Hepatocyte (in vitro differentiated cells): ENCODE data around the gene FYN.

ENCODE experiments used
- EZH2 ChIP-seq: fragments of 200-600 bp; sonication (generic); IDR thresholded peaks from 2 replicates; pipeline ENCODE4 v1.6.1; 2016; ENCODE audit warnings: antibody characterized with exemption, mild to moderate bottlenecking, borderline replicate concordance
- EZH2phosphoT487 ChIP-seq: fragments of 200-600 bp; sonication (generic); IDR thresholded peaks from one replicate; pipeline ENCODE4 v1.6.1; 2018; ENCODE audit warnings: antibody characterized with exemption, mild to moderate bottlenecking, low read depth, moderate library complexity; ENCODE audit not compliant: unreplicated experiment, severe bottlenecking
- TF ChIP-seq, protein P1 (sequence below): fragments of 200-600 bp; sonication (generic); IDR thresholded peaks from 2 replicates; pipeline ENCODE4 v1.5.1; 2016; ENCODE audit warnings: antibody characterized with exemption, mild to moderate bottlenecking; ENCODE audit not compliant: poor library complexity

DNA sequence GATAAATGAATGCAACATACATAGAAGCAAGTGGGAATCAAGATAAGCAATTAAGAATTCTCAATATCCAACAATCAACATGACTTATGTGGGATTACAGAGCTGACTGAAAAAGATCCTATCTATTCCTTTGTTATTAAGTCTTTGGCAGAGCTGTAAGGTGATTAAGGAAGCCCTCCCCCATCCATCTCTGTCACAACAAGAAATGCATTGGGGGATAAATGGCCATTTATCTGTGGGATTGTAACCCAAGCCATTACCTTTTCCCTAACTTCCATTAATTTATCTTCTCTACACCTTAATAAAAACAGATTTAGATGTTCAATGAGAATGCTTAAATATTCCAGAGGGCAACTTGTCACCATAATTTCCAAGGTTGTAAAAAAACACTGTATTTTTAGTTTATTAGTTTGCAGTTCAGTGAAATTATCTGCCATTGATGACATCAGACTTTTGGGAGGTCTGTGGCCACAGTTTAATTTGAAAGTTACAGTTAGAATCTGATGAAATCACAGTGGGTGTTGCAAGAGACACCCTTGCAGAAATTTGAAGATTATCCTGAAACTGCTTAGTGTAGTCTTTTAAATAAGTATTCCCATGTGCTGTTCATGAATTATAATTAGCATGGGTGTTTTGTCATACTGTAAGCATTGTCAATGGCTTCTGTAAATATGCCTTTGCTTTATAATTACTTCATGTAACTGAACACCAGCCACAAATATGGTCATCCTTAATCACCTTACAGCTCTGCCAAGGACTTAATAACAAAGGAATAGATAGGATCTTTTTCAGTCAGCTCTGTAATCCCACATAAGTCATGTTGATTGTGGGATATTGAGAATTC lies 49.4 kb upstream of the FYN start:
- TF ChIP-seq, protein P1, sequence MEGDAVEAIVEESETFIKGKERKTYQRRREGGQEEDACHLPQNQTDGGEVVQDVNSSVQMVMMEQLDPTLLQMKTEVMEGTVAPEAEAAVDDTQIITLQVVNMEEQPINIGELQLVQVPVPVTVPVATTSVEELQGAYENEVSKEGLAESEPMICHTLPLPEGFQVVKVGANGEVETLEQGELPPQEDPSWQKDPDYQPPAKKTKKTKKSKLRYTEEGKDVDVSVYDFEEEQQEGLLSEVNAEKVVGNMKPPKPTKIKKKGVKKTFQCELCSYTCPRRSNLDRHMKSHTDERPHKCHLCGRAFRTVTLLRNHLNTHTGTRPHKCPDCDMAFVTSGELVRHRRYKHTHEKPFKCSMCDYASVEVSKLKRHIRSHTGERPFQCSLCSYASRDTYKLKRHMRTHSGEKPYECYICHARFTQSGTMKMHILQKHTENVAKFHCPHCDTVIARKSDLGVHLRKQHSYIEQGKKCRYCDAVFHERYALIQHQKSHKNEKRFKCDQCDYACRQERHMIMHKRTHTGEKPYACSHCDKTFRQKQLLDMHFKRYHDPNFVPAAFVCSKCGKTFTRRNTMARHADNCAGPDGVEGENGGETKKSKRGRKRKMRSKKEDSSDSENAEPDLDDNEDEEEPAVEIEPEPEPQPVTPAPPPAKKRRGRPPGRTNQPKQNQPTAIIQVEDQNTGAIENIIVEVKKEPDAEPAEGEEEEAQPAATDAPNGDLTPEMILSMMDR = no peak
- TF ChIP-seq EZH2phosphoT487 (no peak), EZH2 (no peak)
